IMR-90 (cell line): ENCODE data around the gene IL22. TPM values are rescaled to one million over a fixed set of nuclear protein-coding genes. Genes with fewer than 3 reads are reported as not detected.

ENCODE experiments used
- ATAC-seq: fragments of 200-7000 bp; cut with Tn5 transposase; 2 replicates; pipeline ENCODE4 v1.9.1; 2020; ENCODE audit warnings: low read depth, mild to moderate bottlenecking, moderate library complexity
- BruUV-seq: library from RNA; stranded (reverse); fragments of 400-500 nt; replicated peaks from 2 replicates; lab custom pipeline; 2021; lab: Mats Ljungman, UMichigan
- CTCF ChIA-PET: fragments of 300-600 bp; formaldehyde crosslinking; extraction: SDS; loops from one replicate; lab custom pipeline; 2021; ENCODE audit warnings: antibody characterized with exemption; lab: Yijun Ruan, JAX
- POLR2A ChIA-PET: fragments of 300-600 bp; sonication (Branson Sonifier 250); formaldehyde crosslinking; loops from one replicate; lab custom pipeline; 2022; ENCODE audit warnings: antibody characterized with exemption; ENCODE audit not compliant: unreplicated experiment; lab: Charles Lee
- DNase-seq: peaks from one replicate; pipeline ENCODE4 v3.0.0; 2013
- H2AFZ ChIP-seq: replicated peaks from 2 replicates; pipeline ENCODE3; 2013; ENCODE audit warnings: low read length, mild to moderate bottlenecking; ENCODE audit not compliant: poor library complexity
- H2AK5ac ChIP-seq: 2 replicates; pipeline ENCODE4 v1.6.1; 2013; ENCODE audit warnings: low read depth, low read length, inconsistent platforms
- H2AK9ac ChIP-seq: replicated peaks from 2 replicates; pipeline ENCODE3; 2013; ENCODE audit warnings: mild to moderate bottlenecking, low read depth, low read length, moderate library complexity; ENCODE audit not compliant: poor library complexity
- H2BK120ac ChIP-seq: 2 replicates; pipeline ENCODE4 v1.6.1; 2013; ENCODE audit warnings: low read depth, low read length, inconsistent platforms
- H2BK15ac ChIP-seq: 3 replicates; pipeline ENCODE4 v1.6.1; 2013; ENCODE audit warnings: low read depth, low read length, inconsistent platforms
- H2BK20ac ChIP-seq: 2 replicates; pipeline ENCODE4 v1.6.1; 2013; ENCODE audit warnings: low read depth, mild to moderate bottlenecking, inconsistent platforms, low read length, moderate library complexity
- H2BK5ac ChIP-seq: 2 replicates; pipeline ENCODE4 v1.6.1; 2013; ENCODE audit warnings: mild to moderate bottlenecking, low read depth, low read length, inconsistent platforms; ENCODE audit not compliant: poor library complexity, severe bottlenecking
- H3K14ac ChIP-seq: replicated peaks from 2 replicates; pipeline ENCODE4 v1.6.1; 2013; ENCODE audit warnings: low read depth, low read length, inconsistent platforms
- H3K18ac ChIP-seq: 2 replicates; pipeline ENCODE4 v1.6.1; 2013; ENCODE audit warnings: low read depth, low read length, control low read depth
- H3K23ac ChIP-seq: 2 replicates; pipeline ENCODE4 v1.6.1; 2013; ENCODE audit warnings: low read depth, low read length, inconsistent platforms
- H3K27ac ChIP-seq: 2 replicates; pipeline ENCODE4 v1.5.1; 2013; ENCODE audit warnings: mild to moderate bottlenecking, control low read depth, low read length; ENCODE audit not compliant: insufficient read depth
- H3K27me3 ChIP-seq: 2 replicates; pipeline ENCODE4 v1.6.1; 2013; ENCODE audit warnings: low read length; ENCODE audit not compliant: control insufficient read depth, insufficient read depth
- H3K36me3 ChIP-seq: 2 replicates; pipeline ENCODE4 v1.6.1; 2013; ENCODE audit warnings: low read length, mixed read lengths; ENCODE audit not compliant: control insufficient read depth, insufficient read depth
- H3K4ac ChIP-seq: 2 replicates; pipeline ENCODE4 v1.6.1; 2013; ENCODE audit warnings: low read depth, low read length, inconsistent platforms
- H3K4me1 ChIP-seq: 2 replicates; pipeline ENCODE4 v1.6.1; 2013; ENCODE audit warnings: low read length, mixed read lengths; ENCODE audit not compliant: control insufficient read depth, insufficient read depth
- H3K4me2 ChIP-seq: 2 replicates; pipeline ENCODE4 v1.6.1; 2013; ENCODE audit warnings: low read depth, mild to moderate bottlenecking, control low read depth, low read length, moderate library complexity
- H3K4me3 ChIP-seq: 2 replicates; pipeline ENCODE4 v1.5.1; 2013; ENCODE audit warnings: low read depth, mild to moderate bottlenecking, control low read depth, low read length, moderate library complexity; ENCODE audit not compliant: insufficient read depth
- H3K56ac ChIP-seq: 2 replicates; pipeline ENCODE4 v1.6.1; 2013; ENCODE audit warnings: low read length, inconsistent platforms; ENCODE audit not compliant: insufficient read depth; ENCODE audit errors: extremely low read depth
- H3K79me1 ChIP-seq, 2 experiments: 2 replicates each; pipeline ENCODE4 v1.6.1; 2013; ENCODE audit warnings: low read length in 2 of 2, inconsistent platforms in 1 of 2, low read depth in 1 of 2
- H3K9ac ChIP-seq: 2 replicates; pipeline ENCODE4 v1.6.1; 2013; ENCODE audit warnings: low read depth, low read length, control low read depth
- H3K9me1 ChIP-seq: 2 replicates; pipeline ENCODE4 v1.6.1; 2013; ENCODE audit warnings: low read length, inconsistent platforms; ENCODE audit not compliant: insufficient read depth
- H3K9me3 ChIP-seq: 2 replicates; pipeline ENCODE4 v1.6.1; 2013; ENCODE audit warnings: low read length; ENCODE audit not compliant: control insufficient read depth, insufficient read depth
- H4K20me1 ChIP-seq: 2 replicates; pipeline ENCODE4 v1.6.1; 2013; ENCODE audit warnings: low read length, inconsistent platforms; ENCODE audit not compliant: insufficient read depth
- H4K5ac ChIP-seq: 2 replicates; pipeline ENCODE4 v1.6.1; 2013; ENCODE audit warnings: mild to moderate bottlenecking, low read depth, low read length, control low read depth
- H4K8ac ChIP-seq, 2 experiments: 2 replicates each; pipeline ENCODE4 v1.6.1; 2013; ENCODE audit warnings: low read depth in 2 of 2, low read length in 2 of 2, control low read depth in 1 of 2, inconsistent platforms in 1 of 2
- H4K91ac ChIP-seq: 2 replicates; pipeline ENCODE4 v1.6.1; 2013; ENCODE audit warnings: low read depth, low read length, inconsistent platforms; ENCODE audit not compliant: insufficient read depth
- BHLHE40 ChIP-seq: fragments of 150-350 bp; IDR thresholded peaks from 2 replicates; pipeline ENCODE4 v1.6.1; 2016; ENCODE audit warnings: mild to moderate bottlenecking, low read depth, low read length
- FOS ChIP-seq: fragments of 150-350 bp; IDR thresholded peaks from 2 replicates; pipeline ENCODE4 v1.6.1; 2016; ENCODE audit warnings: low read depth, low read length
- MXI1 ChIP-seq: IDR thresholded peaks from 2 replicates; pipeline ENCODE4 v1.6.1; 2012; ENCODE audit warnings: low read depth, mild to moderate bottlenecking, low read length, moderate library complexity, borderline replicate concordance
- NFE2L2 ChIP-seq: fragments of 150-350 bp; IDR thresholded peaks from 2 replicates; pipeline ENCODE4 v1.6.1; 2016; ENCODE audit warnings: low read depth, mild to moderate bottlenecking, low read length
- RAD21 ChIP-seq: IDR thresholded peaks from 2 replicates; pipeline ENCODE4 v1.6.1; 2012; ENCODE audit warnings: low read length, improper control_type of control experiment
- RFX5 ChIP-seq: IDR thresholded peaks from 2 replicates; pipeline ENCODE4 v1.8.0; 2012; ENCODE audit warnings: low read depth, mild to moderate bottlenecking, low read length, moderate library complexity
- SMC3 ChIP-seq: fragments of 150-350 bp; IDR thresholded peaks from 2 replicates; pipeline ENCODE4 v1.6.1; 2016; ENCODE audit warnings: low read depth, mild to moderate bottlenecking, antibody characterized with exemption, low read length, moderate library complexity
- WGBS, 2 experiments: methylation state at CpG; one replicate each; pipeline versions ENCODE4 v1.1.5 to v1.1.7; 2013; ENCODE audit warnings: missing lambda C conversion rate in 2 of 2; ENCODE audit not compliant: insufficient read length in 1 of 2; ENCODE audit errors: extremely low coverage in 2 of 2; 5-methylcytosine and 5-hydroxymethylcytosine counted together
- dilution Hi-C: fragments of 300-500 bp; cut with HindIII; formaldehyde crosslinking; loops from one replicate; pipeline ENCODE4 v1.14.3; 2018; ENCODE audit warnings: low sequenced_read_pairs; ENCODE audit not compliant: unreplicated experiment
- in situ Hi-C: fragments of 300-500 bp; cut with MboI; formaldehyde crosslinking; loops from 3 replicates; pipeline ENCODE4 v1.14.3; 2019; ENCODE audit warnings: low sequenced_read_pairs, inconsistent platforms, mixed read lengths
- intact Hi-C: fragments of 100-400 bp; cut with micrococcal nuclease; formaldehyde crosslinking; loops from 2 replicates; pipeline ENCODE4 v1.10.0; 2022
- polyA plus RNA-seq, 3 experiments: library from polyadenylated mRNA; depleted of rRNA; stranded (reverse); fragments of >200 nt; gene quantifications; 2 replicates each; pipeline ENCODE4 v1.2.3, GENCODE V29; 2012; ENCODE audit warnings: low replicate concordance in 1 of 3
- total RNA-seq: library from RNA; depleted of rRNA; stranded (reverse); fragments of >200 nt; gene quantifications from 2 replicates; pipeline ENCODE4 v1.2.3, GENCODE V29; 2012

IL22 gene
- total and polyA plus RNA-seq, 2 of the 4 experiments (the other 2 are of a cell fraction): not detected

- H3K4ac ChIP-seq: no peak overlapping the region
- no peak overlapping the region for H2AK5ac ChIP-seq
- H3K9me1 ChIP-seq: no peaks in the 10 kb centered on the region
- no peak overlapping the region for H2BK5ac ChIP-seq
- ChIA-PET POLR2A (no interaction called here), CTCF (no interaction called here)
- no peak overlapping the region for H3K4me3 ChIP-seq
- H2BK20ac ChIP-seq: no peak overlapping the region
- no peak overlapping the region for H3K18ac ChIP-seq
- H4K5ac ChIP-seq: no peak overlapping the region
- H4K8ac ChIP-seq: no peak overlapping the region
- BruUV-seq: no TSS peak
- ATAC-seq: no peak
- in situ Hi-C loops (no loop called here), intact Hi-C loops (no loop called here), dilution Hi-C loops (no loop called here)
- no peak overlapping the region for H3K27ac ChIP-seq
- H2AFZ ChIP-seq: no peak overlapping the region
- no peak overlapping the region for H4K91ac ChIP-seq
- H2BK120ac ChIP-seq: no peak overlapping the region
- TF ChIP-seq FOS: no peak
- no peak for TF ChIP-seq RAD21
- TF ChIP-seq RFX5: no peak
- no peak for TF ChIP-seq NFE2L2
- TF ChIP-seq BHLHE40: no peak
- TF ChIP-seq MXI1: no peak
- TF ChIP-seq SMC3: no peak
- H3K27me3 ChIP-seq: no peaks in the 10 kb centered on the region
- H3K36me3 ChIP-seq: no peaks in the 10 kb centered on the region
- no peaks in the 10 kb centered on the region for H3K79me1 ChIP-seq
- H3K9me3 ChIP-seq: no peaks in the 10 kb centered on the region
- no peak overlapping the region for H2AK9ac ChIP-seq
- no peak overlapping the region for H3K4me2 ChIP-seq
- H2BK15ac ChIP-seq: no peak overlapping the region
- WGBS, 2 experiments: 83% methylated on average over 2 of the region's 4 CpGs; no CpG with 5 or more reads in 1 of the 2 experiments
- H3K56ac ChIP-seq: no peak overlapping the region
- H3K4me1 ChIP-seq: no peaks in the 10 kb centered on the region
- H4K20me1 ChIP-seq: no peaks in the 10 kb centered on the region
- no peak overlapping the region for H3K9ac ChIP-seq
- no peak overlapping the region for H3K23ac ChIP-seq
- no peak overlapping the region for H3K14ac ChIP-seq
- DNase-seq: no peak
Measured at GRCh38 chr12:68297929-68298328, 44.5 kb upstream of the IL22 start.
